ENCODE data around the gene FIS1.

GRCh38 chr7:101232141-101232850 is 12.6 kb downstream of the FIS1 start:
- TF ChIP-seq, protein P1, sequence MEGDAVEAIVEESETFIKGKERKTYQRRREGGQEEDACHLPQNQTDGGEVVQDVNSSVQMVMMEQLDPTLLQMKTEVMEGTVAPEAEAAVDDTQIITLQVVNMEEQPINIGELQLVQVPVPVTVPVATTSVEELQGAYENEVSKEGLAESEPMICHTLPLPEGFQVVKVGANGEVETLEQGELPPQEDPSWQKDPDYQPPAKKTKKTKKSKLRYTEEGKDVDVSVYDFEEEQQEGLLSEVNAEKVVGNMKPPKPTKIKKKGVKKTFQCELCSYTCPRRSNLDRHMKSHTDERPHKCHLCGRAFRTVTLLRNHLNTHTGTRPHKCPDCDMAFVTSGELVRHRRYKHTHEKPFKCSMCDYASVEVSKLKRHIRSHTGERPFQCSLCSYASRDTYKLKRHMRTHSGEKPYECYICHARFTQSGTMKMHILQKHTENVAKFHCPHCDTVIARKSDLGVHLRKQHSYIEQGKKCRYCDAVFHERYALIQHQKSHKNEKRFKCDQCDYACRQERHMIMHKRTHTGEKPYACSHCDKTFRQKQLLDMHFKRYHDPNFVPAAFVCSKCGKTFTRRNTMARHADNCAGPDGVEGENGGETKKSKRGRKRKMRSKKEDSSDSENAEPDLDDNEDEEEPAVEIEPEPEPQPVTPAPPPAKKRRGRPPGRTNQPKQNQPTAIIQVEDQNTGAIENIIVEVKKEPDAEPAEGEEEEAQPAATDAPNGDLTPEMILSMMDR (IDR thresholded peaks at IDR 0.05): no peak
- TF ChIP-seq EZH2 (IDR thresholded peaks at IDR 0.05; ENCODE audit: borderline replicate concordance, insufficient read depth, low read depth, low read length, poor library complexity, severe bottlenecking): no peak
